B cell (primary cell): Measurements from ENCODE around the gene PLEK2. TPM values are rescaled to one million over a fixed set of nuclear protein-coding genes. Genes with fewer than 3 reads are reported as not detected.

Experiments
- ATAC-seq: fragments of 200-7000 bp; cut with Tn5 transposase; one replicate; pipeline ENCODE4 v1.10.0; 2021; ENCODE audit warnings: low read depth, mild to moderate bottlenecking, moderate number of reproducible peaks, moderate library complexity
- CTCF ChIA-PET: fragments of 350-600 bp; sonication (Branson Sonifier 250); formaldehyde crosslinking; loops from one replicate; lab custom pipeline; 2021; ENCODE audit warnings: antibody characterized with exemption, inconsistent platforms; lab: Charles Lee
- POLR2A ChIA-PET: fragments of 350-600 bp; sonication (Branson Sonifier 250); formaldehyde crosslinking; loops from one replicate; lab custom pipeline; 2021; ENCODE audit warnings: antibody characterized with exemption; lab: Charles Lee
- DNase-seq: peaks from one replicate; pipeline ENCODE4 v3.0.0; 2013
- H2AFZ ChIP-seq: 2 replicates; pipeline ENCODE4 v1.6.1; 2012; ENCODE audit warnings: mild to moderate bottlenecking, low read depth, low read length; ENCODE audit not compliant: insufficient read depth, poor library complexity, severe bottlenecking
- H3K27ac ChIP-seq, 2 donors: 1 replicate in 1 of 2; 2 replicates in 1 of 2; pipeline ENCODE4 v1.5.1; 2012 to 2013; ENCODE audit warnings: low read length in 2 of 2, mild to moderate bottlenecking in 2 of 2, moderate library complexity in 1 of 2
- H3K27me3 ChIP-seq, 4 experiments: fragments of 200-600 bp in 1 of 4; sonication (generic) in 1 of 4; replicated peaks in 1 of 4; 1 replicate in 2 of 4; 2 replicates in 2 of 4; pipeline versions ENCODE4 v1.6.1 to v1.7.0; 2013 to 2016; ENCODE audit warnings: low read length in 3 of 4, mild to moderate bottlenecking in 2 of 4, mixed read lengths in 1 of 4, moderate library complexity in 1 of 4; ENCODE audit not compliant: insufficient read depth in 4 of 4, control insufficient read depth in 3 of 4; ENCODE audit errors: control extremely low read depth in 1 of 4
- H3K36me3 ChIP-seq, 2 experiments: replicated peaks in 1 of 2; 1 replicate in 1 of 2; 2 replicates in 1 of 2; pipeline versions ENCODE4 v1.6.1 to v1.7.1; 2013; ENCODE audit warnings: low read length in 1 of 2; ENCODE audit not compliant: insufficient read depth in 2 of 2, control insufficient read depth in 1 of 2; ENCODE audit errors: control extremely low read depth in 1 of 2, extremely low read depth in 1 of 2
- H3K4me1 ChIP-seq, 2 donors: fragments of 200-600 bp in 1 of 2; sonication (generic) in 1 of 2; 1 replicate in 1 of 2; 2 replicates in 1 of 2; pipeline versions ENCODE4 v1.5.1 to v1.6.1; 2013 to 2017; ENCODE audit warnings: low read length in 2 of 2; ENCODE audit not compliant: control insufficient read depth in 2 of 2, insufficient read depth in 2 of 2
- H3K4me2 ChIP-seq: replicated peaks from 2 replicates; pipeline ENCODE3; 2012; ENCODE audit warnings: mild to moderate bottlenecking, low read depth, low read length; ENCODE audit not compliant: poor library complexity, severe bottlenecking
- H3K4me3 ChIP-seq, 5 experiments: fragments of 200-600 bp in 1 of 5; sonication (generic) in 1 of 5; 1 replicate in 3 of 5; 2 replicates in 2 of 5; pipeline versions ENCODE4 v1.5.1 to v1.7.0; 2011 to 2016; ENCODE audit warnings: low read length in 4 of 5, mild to moderate bottlenecking in 4 of 5, low read depth in 2 of 5, control low read depth in 1 of 5, moderate library complexity in 1 of 5; ENCODE audit not compliant: insufficient read depth in 1 of 5; ENCODE audit errors: control extremely low read depth in 1 of 5, extremely low read depth in 1 of 5
- H3K79me2 ChIP-seq: fragments of 200-600 bp; sonication (generic); one replicate; pipeline ENCODE4 v1.6.0; 2016; ENCODE audit warnings: low read length; ENCODE audit not compliant: control insufficient read depth, insufficient read depth
- H3K9ac ChIP-seq: fragments of 200-600 bp; sonication (generic); 2 replicates; pipeline ENCODE4 v1.6.1; 2017; ENCODE audit warnings: mild to moderate bottlenecking, low read length, moderate library complexity
- H3K9me3 ChIP-seq, 3 donors: one replicate each; pipeline versions ENCODE4 v1.6.1 to v1.7.1; 2013; ENCODE audit warnings: low read length in 2 of 3; ENCODE audit not compliant: control insufficient read depth in 2 of 3, insufficient read depth in 1 of 3; ENCODE audit errors: control extremely low read depth in 1 of 3
- H4K20me1 ChIP-seq: 2 replicates; pipeline ENCODE4 v1.6.0; 2012; ENCODE audit warnings: mild to moderate bottlenecking, low read length; ENCODE audit not compliant: insufficient read depth, control insufficient read depth, poor library complexity, severe bottlenecking
- H3K27ac Mint-ChIP-seq: one replicate; pipeline ENCODE4 v1.8.0; 2021; ENCODE audit warnings: mixed read lengths
- H3K27me3 Mint-ChIP-seq: one replicate; pipeline ENCODE4 v1.8.0; 2021; ENCODE audit warnings: mixed read lengths
- H3K4me1 Mint-ChIP-seq: one replicate; pipeline ENCODE4 v1.8.0; 2021; ENCODE audit warnings: mixed read lengths
- H3K4me3 Mint-ChIP-seq: one replicate; pipeline ENCODE4 v1.8.0; 2021; ENCODE audit warnings: mixed read lengths
- H3K9me3 Mint-ChIP-seq: one replicate; pipeline ENCODE4 v1.8.0; 2022; ENCODE audit warnings: mixed read lengths; ENCODE audit not compliant: insufficient read depth
- EZH2 ChIP-seq: IDR thresholded peaks from 2 replicates; pipeline ENCODE4 v1.6.1; 2012; ENCODE audit warnings: borderline replicate concordance, low read depth, mild to moderate bottlenecking, moderate library complexity, low read length; ENCODE audit not compliant: insufficient read depth, poor library complexity, severe bottlenecking
- WGBS: methylation state at CpG from one replicate; pipeline ENCODE4 v1.1.5; 2013; ENCODE audit warnings: missing lambda C conversion rate; ENCODE audit not compliant: insufficient coverage; 5-methylcytosine and 5-hydroxymethylcytosine counted together
- intact Hi-C: fragments of 100-400 bp; cut with micrococcal nuclease; formaldehyde crosslinking; loops from one replicate; pipeline ENCODE4 v1.10.0; 2022
- polyA plus RNA-seq: library from polyadenylated mRNA; depleted of rRNA; stranded (reverse); fragments of >200 nt; gene quantifications from 2 replicates; pipeline ENCODE4 v1.2.3, GENCODE V29; 2012
- total RNA-seq, 2 donors: library from RNA; stranded (reverse); fragments of 120-200 nt in 1 of 2; gene quantifications; 1 replicate in 1 of 2; 2 replicates in 1 of 2; pipeline versions ENCODE4 v1.2.3 to v1.2.4, GENCODE V29; 2013 to 2022
- TF ChIP-seq, protein P1 (sequence below): fragments of 200-600 bp; IDR thresholded peaks from one replicate; pipeline ENCODE4 v1.8.0; 2022; ENCODE audit warnings: antibody characterized with exemption, mild to moderate bottlenecking

The PLEK2 gene
- total and polyA plus RNA-seq, 2 donors (not counting 1 experiment from before 2014, with no cell fraction given): not detected

- TF ChIP-seq, protein P1, sequence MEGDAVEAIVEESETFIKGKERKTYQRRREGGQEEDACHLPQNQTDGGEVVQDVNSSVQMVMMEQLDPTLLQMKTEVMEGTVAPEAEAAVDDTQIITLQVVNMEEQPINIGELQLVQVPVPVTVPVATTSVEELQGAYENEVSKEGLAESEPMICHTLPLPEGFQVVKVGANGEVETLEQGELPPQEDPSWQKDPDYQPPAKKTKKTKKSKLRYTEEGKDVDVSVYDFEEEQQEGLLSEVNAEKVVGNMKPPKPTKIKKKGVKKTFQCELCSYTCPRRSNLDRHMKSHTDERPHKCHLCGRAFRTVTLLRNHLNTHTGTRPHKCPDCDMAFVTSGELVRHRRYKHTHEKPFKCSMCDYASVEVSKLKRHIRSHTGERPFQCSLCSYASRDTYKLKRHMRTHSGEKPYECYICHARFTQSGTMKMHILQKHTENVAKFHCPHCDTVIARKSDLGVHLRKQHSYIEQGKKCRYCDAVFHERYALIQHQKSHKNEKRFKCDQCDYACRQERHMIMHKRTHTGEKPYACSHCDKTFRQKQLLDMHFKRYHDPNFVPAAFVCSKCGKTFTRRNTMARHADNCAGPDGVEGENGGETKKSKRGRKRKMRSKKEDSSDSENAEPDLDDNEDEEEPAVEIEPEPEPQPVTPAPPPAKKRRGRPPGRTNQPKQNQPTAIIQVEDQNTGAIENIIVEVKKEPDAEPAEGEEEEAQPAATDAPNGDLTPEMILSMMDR: no peak
- no peak overlapping the region for H3K4me3 ChIP-seq
- ChIA-PET POLR2A (no interaction called here), CTCF (interaction anchor here (1.3 to 23.4 kb wide), 3 partner anchors 8 to 142 kb away, joined by 3 to 863 read pairs (median 8); no protein-coding TSS in a partner anchor)
- WGBS: 93% methylated on average over 4 of the region's 5 CpGs
- H3K9me3 ChIP-seq: no peaks in the 10 kb centered on the region
- Mint-ChIP-seq H3K27me3 (peaks cover 12% of the 10 kb centered on the region), H3K4me3 (no peak overlapping the region), H3K27ac (no peak overlapping the region), H3K9me3 (no peaks in the 10 kb centered on the region), H3K4me1 (no peaks in the 10 kb centered on the region)
- H3K27me3 ChIP-seq: peaks cover 0 to 4% (median 0%) of the 10 kb centered on the region in 4 experiments
- H3K27ac ChIP-seq: no peak overlapping the region
- no peaks in the 10 kb centered on the region for H3K36me3 ChIP-seq
- no peak overlapping the region for H2AFZ ChIP-seq
- H3K4me2 ChIP-seq: no peak overlapping the region
- no peak for ATAC-seq
- H3K4me1 ChIP-seq: no peaks in the 10 kb centered on the region
- no peaks in the 10 kb centered on the region for H4K20me1 ChIP-seq
- DNase-seq: no peak
- intact Hi-C loops: no loop called here
- no peak overlapping the region for H3K9ac ChIP-seq
- no peaks in the 10 kb centered on the region for H3K79me2 ChIP-seq
Measured at GRCh38 chr14:67435603-67436002, 23.6 kb upstream of the PLEK2 start.

DNA sequence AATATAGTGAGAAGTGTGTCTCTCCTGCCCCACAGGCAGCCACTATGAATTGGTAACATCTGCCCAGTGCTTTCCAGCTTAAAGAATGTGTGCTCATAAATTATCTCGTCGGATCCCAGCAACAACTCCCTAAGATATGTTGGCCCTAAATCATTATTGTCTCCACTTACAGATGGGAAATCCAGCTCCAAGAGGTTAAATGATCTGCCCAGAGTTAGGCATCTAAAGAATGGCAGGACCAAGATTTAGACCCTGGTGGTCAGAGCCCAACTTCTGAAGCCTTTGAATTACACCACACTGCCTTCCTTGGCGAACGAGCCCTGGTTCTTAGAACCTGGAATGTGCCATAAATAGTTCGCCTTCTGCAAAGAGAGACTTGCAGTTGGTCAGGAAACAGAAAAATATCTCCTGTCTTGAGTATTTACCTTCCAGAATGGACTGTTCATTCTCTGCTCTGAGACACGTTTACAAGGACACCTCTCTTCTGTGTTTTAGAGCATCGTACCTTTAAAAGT is 20.1 kb upstream of the PLEK2 start:
- no peak overlapping the region for H3K4me3 Mint-ChIP-seq
- Histone ChIP-seq H3K36me3 (no peaks in the 10 kb centered on the region), H3K27ac (no peak overlapping the region), H3K27me3 (peaks cover 0 to 2% (median 0%) of the 10 kb centered on the region in 4 experiments), H3K9ac (no peak overlapping the region), H2AFZ (no peak overlapping the region), H4K20me1 (no peaks in the 10 kb centered on the region), H3K4me2 (no peak overlapping the region), H3K79me2 (no peaks in the 10 kb centered on the region), H3K4me3 (no peak overlapping the region), H3K4me1 (peaks cover 0 to 3% of the 10 kb centered on the region in 2 donors), H3K9me3 (no peaks in the 10 kb centered on the region)
- CTCF ChIA-PET: interaction anchor here (1.0 to 23.4 kb wide), 2 partner anchors 35 to 145 kb away, joined by 3 to 863 read pairs; no protein-coding TSS in a partner anchor
- 76% methylated on average over 5 of the region's 7 CpGs for WGBS
- ATAC-seq: no peak
- TF ChIP-seq EZH2: no peak
- TF ChIP-seq, protein P1: no peak
- POLR2A ChIA-PET: no interaction called here
- peaks cover 1% of the 10 kb centered on the region for H3K4me1 Mint-ChIP-seq
- H3K9me3 Mint-ChIP-seq: no peaks in the 10 kb centered on the region
- intact Hi-C loops: no loop called here
- no peak overlapping the region for H3K27ac Mint-ChIP-seq
- peaks cover 2% of the 10 kb centered on the region for H3K27me3 Mint-ChIP-seq
- no peak for DNase-seq
